ENCODE results near the gene ARID1B. TPM values are rescaled to one million over a fixed set of nuclear protein-coding genes. Genes with fewer than 3 reads are reported as not detected.

Gene ARID1B
- total and polyA plus RNA-seq, 2 of the 13 experiments (the other 11 are each of a cell fraction or from before 2014, with no cell fraction given): 20.1 to 32.6 TPM

GRCh38 chr6:156776840-156777576 is at the start of gene ARID1B (continued):
- TF ChIP-seq IRF9 (CRISPR knock-in tag; IDR thresholded peaks at IDR 0.05; ENCODE audit: borderline replicate concordance) (no peak), NFAT5 (CRISPR knock-in tag; IDR thresholded peaks at IDR 0.05) (peak; percentile 54; the same call in 1 of the 2 replicates), ZNF326 (CRISPR knock-in tag; IDR thresholded peaks at IDR 0.05; ENCODE audit: borderline replicate concordance) (no peak), SIX4 (CRISPR knock-in tag; IDR thresholded peaks at IDR 0.05) (peak; percentile 51; the same call in 1 of the 2 replicates), IKZF5 (CRISPR knock-in tag; IDR thresholded peaks at IDR 0.05) (peak; percentile 61; the same call in 1 of the 2 replicates), ZNF224 (CRISPR knock-in tag; IDR thresholded peaks at IDR 0.05) (no peak), PLRG1 (conservative IDR thresholded peaks at IDR 0.05) (no peak), SALL2 (CRISPR knock-in tag; IDR thresholded peaks at IDR 0.05) (peak; percentile 26; the same call in 1 of the 2 replicates), ZNF407 (CRISPR knock-in tag; IDR thresholded peaks at IDR 0.05; ENCODE audit: not compliant biosample characterization) (no peak), DMAP1 (CRISPR knock-in tag; IDR thresholded peaks at IDR 0.05) (peak; percentile 90), SOX5 (CRISPR knock-in tag; IDR thresholded peaks at IDR 0.05; ENCODE audit: borderline replicate concordance) (no peak), ZFP82 (CRISPR knock-in tag; IDR thresholded peaks at IDR 0.05; ENCODE audit: borderline replicate concordance) (peak; percentile 63; the same call in 1 of the 2 replicates), ZNF431 (CRISPR knock-in tag; IDR thresholded peaks at IDR 0.05; ENCODE audit: borderline replicate concordance, low read depth) (no peak)
